Neural cell (in vitro differentiated cells): ENCODE measurements around the gene APP. TPM values are rescaled to one million over a fixed set of nuclear protein-coding genes. Genes with fewer than 3 reads are reported as not detected.

Experiments
- H2AFZ ChIP-seq: fragments of 200-600, 300-800 bp; sonication (generic), shearing (Covaris generic); 2 replicates; pipeline ENCODE4 v1.6.0; 2014; ENCODE audit warnings: low read depth, mild to moderate bottlenecking, antibody characterized with exemption, low read length, moderate library complexity
- H3F3A ChIP-seq: fragments of 200-600 bp; shearing (Covaris generic); 2 replicates; pipeline ENCODE4 v1.6.1; 2016; ENCODE audit warnings: mild to moderate bottlenecking, moderate library complexity, mixed read lengths, antibody characterized with exemption, low read length; ENCODE audit not compliant: insufficient read depth, poor library complexity, severe bottlenecking
- H3K27ac ChIP-seq: fragments of 200-600, 300-800 bp; sonication (generic), shearing (Covaris generic); 2 replicates; pipeline ENCODE4 v1.5.1; 2014; ENCODE audit warnings: mild to moderate bottlenecking, low read length, moderate library complexity
- H3K27me3 ChIP-seq: fragments of 300-800, 200-600 bp; sonication (generic), shearing (Covaris generic); 2 replicates; pipeline ENCODE4 v1.6.0; 2014; ENCODE audit warnings: mild to moderate bottlenecking, low read depth, low read length, moderate library complexity; ENCODE audit not compliant: insufficient read depth
- H3K36me3 ChIP-seq: fragments of 300-800, 200-600 bp; sonication (generic), shearing (Covaris generic); 2 replicates; pipeline ENCODE4 v1.5.1; 2014; ENCODE audit warnings: mild to moderate bottlenecking, antibody characterized with exemption, low read length, moderate library complexity; ENCODE audit not compliant: insufficient read depth
- H3K4me2 ChIP-seq: fragments of 300-800, 200-600 bp; sonication (generic), shearing (Covaris generic); 2 replicates; pipeline ENCODE4 v1.6.0; 2014; ENCODE audit warnings: mild to moderate bottlenecking, low read length
- H3K4me3 ChIP-seq: fragments of 300-800, 200-600 bp; sonication (generic), shearing (Covaris generic); 2 replicates; pipeline ENCODE4 v1.5.1; 2014; ENCODE audit warnings: mild to moderate bottlenecking, low read length, moderate library complexity
- H3K79me2 ChIP-seq: fragments of 200-600 bp; shearing (Covaris generic); replicated peaks from 2 replicates; pipeline ENCODE4 v1.6.0; 2014; ENCODE audit warnings: mild to moderate bottlenecking, low read length, moderate library complexity; ENCODE audit not compliant: insufficient read depth
- H3K9ac ChIP-seq: fragments of 300-800, 200-600 bp; sonication (generic), shearing (Covaris generic); 2 replicates; pipeline ENCODE4 v1.6.1; 2016; ENCODE audit warnings: mild to moderate bottlenecking, low read length, mixed read lengths
- H3K9me2 ChIP-seq: fragments of 200-600 bp; shearing (Covaris generic); 2 replicates; pipeline ENCODE4 v1.6.1; 2016; ENCODE audit warnings: mild to moderate bottlenecking, low read length, mixed read lengths; ENCODE audit not compliant: insufficient read depth
- H3K9me3 ChIP-seq: fragments of 200-600, 300-800 bp; sonication (generic), shearing (Covaris generic); 2 replicates; pipeline ENCODE4 v1.6.1; 2016; ENCODE audit warnings: mild to moderate bottlenecking, mixed run types, low read length, moderate library complexity, mixed read lengths
- H4K20me1 ChIP-seq: fragments of 200-600 bp; shearing (Covaris generic); 2 replicates; pipeline ENCODE4 v1.6.1; 2016; ENCODE audit warnings: mild to moderate bottlenecking, mixed run types; ENCODE audit not compliant: insufficient read depth
- EP300 ChIP-seq: fragments of 450-650 bp; conservative IDR thresholded peaks from 2 replicates; pipeline ENCODE4 v1.6.1; 2014; ENCODE audit warnings: antibody characterized with exemption, mild to moderate bottlenecking, moderate library complexity; ENCODE audit not compliant: poor library complexity, severe bottlenecking
- EZH2 ChIP-seq: fragments of 200-600, 300-800 bp; shearing (Covaris generic), sonication (generic); IDR thresholded peaks from 2 replicates; pipeline ENCODE4 v1.6.1; 2014; ENCODE audit warnings: antibody characterized with exemption, low read length, borderline replicate concordance, mild to moderate bottlenecking; ENCODE audit not compliant: insufficient read depth, poor library complexity, severe bottlenecking
- MXI1 ChIP-seq: fragments of 450-650 bp; conservative IDR thresholded peaks from 2 replicates; pipeline ENCODE4 v1.6.1; 2014; ENCODE audit warnings: antibody characterized with exemption, mild to moderate bottlenecking; ENCODE audit not compliant: poor library complexity, severe bottlenecking
- POLR2AphosphoS5 ChIP-seq: IDR thresholded peaks from 2 replicates; pipeline ENCODE4 v1.6.1; 2012
- RAD21 ChIP-seq: fragments of 450-650 bp; conservative IDR thresholded peaks from 2 replicates; pipeline ENCODE4 v1.6.1; 2014; ENCODE audit warnings: antibody characterized with exemption, mild to moderate bottlenecking, moderate library complexity
- SMC3 ChIP-seq: fragments of 450-650 bp; conservative IDR thresholded peaks from 2 replicates; pipeline ENCODE4 v1.6.1; 2014; ENCODE audit warnings: antibody characterized with exemption, mild to moderate bottlenecking, moderate library complexity; ENCODE audit not compliant: poor library complexity
- TAF1 ChIP-seq: IDR thresholded peaks from 2 replicates; pipeline ENCODE4 v1.6.1; 2012; ENCODE audit warnings: low read depth
- polyA plus RNA-seq: library from polyadenylated mRNA; depleted of rRNA; stranded (reverse); fragments of >200 nt; gene quantifications from 2 replicates; pipeline ENCODE4 v1.2.3, GENCODE V29; 2014
- TF ChIP-seq, protein P1 (sequence below): IDR thresholded peaks from 2 replicates; pipeline ENCODE4 v1.6.1; 2012; ENCODE audit warnings: borderline replicate concordance
- TF ChIP-seq, protein P2 (sequence below): fragments of 450-650 bp; IDR thresholded peaks from 2 replicates; pipeline ENCODE4 v1.5.1; 2014; ENCODE audit warnings: antibody characterized with exemption, mild to moderate bottlenecking, moderate library complexity; ENCODE audit not compliant: poor library complexity, severe bottlenecking

APP gene
- polyA plus RNA-seq, 1 donor from 2014 or later: 470 TPM

DNA sequence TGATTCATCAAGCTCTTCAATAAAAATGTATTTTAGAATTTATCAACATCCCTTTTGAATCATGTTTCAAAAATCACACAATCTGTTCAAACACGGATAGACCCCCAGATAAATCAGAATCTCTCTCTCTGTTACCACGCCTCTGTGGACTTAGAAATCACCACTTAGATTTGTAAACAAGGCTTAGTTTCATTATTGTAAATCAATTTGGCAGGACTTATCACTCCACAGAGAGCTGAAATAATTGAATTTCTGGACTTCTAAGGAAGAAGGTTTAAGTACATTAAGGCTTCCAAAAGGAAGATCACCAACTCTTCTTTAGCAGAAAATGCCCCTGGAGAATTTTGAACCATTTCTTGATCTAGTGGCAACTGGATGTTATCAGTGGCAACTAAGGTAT is 100.4 kb downstream of the APP start:
- Histone ChIP-seq H3K79me2 (peaks cover 82% of the 10 kb centered on the region), H4K20me1 (peaks cover 9% of the 10 kb centered on the region), H3K27me3 (no peaks in the 10 kb centered on the region), H3K36me3 (no peaks in the 10 kb centered on the region), H3K4me3 (no peak overlapping the region), H3K9ac (no peak overlapping the region), H3K9me3 (no peaks in the 10 kb centered on the region), H3K9me2 (no peaks in the 10 kb centered on the region), H3F3A (no peaks in the 10 kb centered on the region), H2AFZ (no peak overlapping the region), H3K27ac (no peak overlapping the region), H3K4me2 (no peak overlapping the region)
- TF ChIP-seq EZH2: no peak
- no peak for TF ChIP-seq EP300
- no peak for TF ChIP-seq RAD21
- TF ChIP-seq, protein P1, sequence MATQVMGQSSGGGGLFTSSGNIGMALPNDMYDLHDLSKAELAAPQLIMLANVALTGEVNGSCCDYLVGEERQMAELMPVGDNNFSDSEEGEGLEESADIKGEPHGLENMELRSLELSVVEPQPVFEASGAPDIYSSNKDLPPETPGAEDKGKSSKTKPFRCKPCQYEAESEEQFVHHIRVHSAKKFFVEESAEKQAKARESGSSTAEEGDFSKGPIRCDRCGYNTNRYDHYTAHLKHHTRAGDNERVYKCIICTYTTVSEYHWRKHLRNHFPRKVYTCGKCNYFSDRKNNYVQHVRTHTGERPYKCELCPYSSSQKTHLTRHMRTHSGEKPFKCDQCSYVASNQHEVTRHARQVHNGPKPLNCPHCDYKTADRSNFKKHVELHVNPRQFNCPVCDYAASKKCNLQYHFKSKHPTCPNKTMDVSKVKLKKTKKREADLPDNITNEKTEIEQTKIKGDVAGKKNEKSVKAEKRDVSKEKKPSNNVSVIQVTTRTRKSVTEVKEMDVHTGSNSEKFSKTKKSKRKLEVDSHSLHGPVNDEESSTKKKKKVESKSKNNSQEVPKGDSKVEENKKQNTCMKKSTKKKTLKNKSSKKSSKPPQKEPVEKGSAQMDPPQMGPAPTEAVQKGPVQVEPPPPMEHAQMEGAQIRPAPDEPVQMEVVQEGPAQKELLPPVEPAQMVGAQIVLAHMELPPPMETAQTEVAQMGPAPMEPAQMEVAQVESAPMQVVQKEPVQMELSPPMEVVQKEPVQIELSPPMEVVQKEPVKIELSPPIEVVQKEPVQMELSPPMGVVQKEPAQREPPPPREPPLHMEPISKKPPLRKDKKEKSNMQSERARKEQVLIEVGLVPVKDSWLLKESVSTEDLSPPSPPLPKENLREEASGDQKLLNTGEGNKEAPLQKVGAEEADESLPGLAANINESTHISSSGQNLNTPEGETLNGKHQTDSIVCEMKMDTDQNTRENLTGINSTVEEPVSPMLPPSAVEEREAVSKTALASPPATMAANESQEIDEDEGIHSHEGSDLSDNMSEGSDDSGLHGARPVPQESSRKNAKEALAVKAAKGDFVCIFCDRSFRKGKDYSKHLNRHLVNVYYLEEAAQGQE: no peak
- TF ChIP-seq MXI1: no peak
- TF ChIP-seq, protein P2, sequence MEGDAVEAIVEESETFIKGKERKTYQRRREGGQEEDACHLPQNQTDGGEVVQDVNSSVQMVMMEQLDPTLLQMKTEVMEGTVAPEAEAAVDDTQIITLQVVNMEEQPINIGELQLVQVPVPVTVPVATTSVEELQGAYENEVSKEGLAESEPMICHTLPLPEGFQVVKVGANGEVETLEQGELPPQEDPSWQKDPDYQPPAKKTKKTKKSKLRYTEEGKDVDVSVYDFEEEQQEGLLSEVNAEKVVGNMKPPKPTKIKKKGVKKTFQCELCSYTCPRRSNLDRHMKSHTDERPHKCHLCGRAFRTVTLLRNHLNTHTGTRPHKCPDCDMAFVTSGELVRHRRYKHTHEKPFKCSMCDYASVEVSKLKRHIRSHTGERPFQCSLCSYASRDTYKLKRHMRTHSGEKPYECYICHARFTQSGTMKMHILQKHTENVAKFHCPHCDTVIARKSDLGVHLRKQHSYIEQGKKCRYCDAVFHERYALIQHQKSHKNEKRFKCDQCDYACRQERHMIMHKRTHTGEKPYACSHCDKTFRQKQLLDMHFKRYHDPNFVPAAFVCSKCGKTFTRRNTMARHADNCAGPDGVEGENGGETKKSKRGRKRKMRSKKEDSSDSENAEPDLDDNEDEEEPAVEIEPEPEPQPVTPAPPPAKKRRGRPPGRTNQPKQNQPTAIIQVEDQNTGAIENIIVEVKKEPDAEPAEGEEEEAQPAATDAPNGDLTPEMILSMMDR: no peak
- TF ChIP-seq POLR2AphosphoS5: no peak
- no peak for TF ChIP-seq SMC3
- TF ChIP-seq TAF1: no peak

DNA sequence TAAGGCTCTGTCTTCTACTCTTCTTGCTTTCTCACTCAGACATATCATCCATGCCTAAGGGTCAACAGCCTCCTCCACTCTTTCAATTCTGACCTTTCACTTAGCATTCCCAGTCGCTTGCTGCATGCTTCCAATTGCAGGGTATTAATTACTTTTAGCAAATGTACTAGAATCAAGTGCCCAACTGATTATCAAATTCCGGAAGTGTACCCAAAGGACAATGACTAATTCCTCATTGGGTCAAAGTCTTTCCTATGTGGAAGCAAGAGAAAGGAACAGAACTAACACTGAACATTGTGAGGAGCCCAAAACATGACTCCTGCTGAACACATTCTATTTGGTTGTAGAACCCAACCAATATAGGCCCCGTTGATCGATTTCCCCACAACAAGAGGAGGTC is 101.8 kb downstream of the APP start:
- Histone ChIP-seq H2AFZ (no peak overlapping the region), H3K79me2 (peaks cover 82% of the 10 kb centered on the region), H3K27ac (no peak overlapping the region), H3K4me3 (no peak overlapping the region), H3K36me3 (no peaks in the 10 kb centered on the region), H3F3A (no peaks in the 10 kb centered on the region), H3K9me3 (no peaks in the 10 kb centered on the region), H3K9ac (no peak overlapping the region), H4K20me1 (peaks cover 9% of the 10 kb centered on the region), H3K4me2 (no peak overlapping the region), H3K9me2 (no peaks in the 10 kb centered on the region), H3K27me3 (no peaks in the 10 kb centered on the region)
- TF ChIP-seq, protein P2: no peak
- TF ChIP-seq EZH2 (no peak), EP300 (no peak), RAD21 (no peak), MXI1 (no peak), SMC3 (no peak), TAF1 (no peak), POLR2AphosphoS5 (no peak)
- TF ChIP-seq, protein P1: no peak
